HG03442 (cell line): ENCODE measurements around the gene KLHL40.
"Not testable (repeated sequence)": the region's sequence is repeated elsewhere in the genome, so short reads cannot be mapped to it uniquely, and the experiment has no call there.

Experiments used
- ATAC-seq: cut with Tn5 transposase; IDR thresholded peaks from one replicate; pipeline ENCODE4 v1.9.1; 2021; ENCODE audit warnings: mild to moderate bottlenecking, moderate library complexity; ENCODE audit not compliant: unreplicated experiment

Gene KLHL40

DNA sequence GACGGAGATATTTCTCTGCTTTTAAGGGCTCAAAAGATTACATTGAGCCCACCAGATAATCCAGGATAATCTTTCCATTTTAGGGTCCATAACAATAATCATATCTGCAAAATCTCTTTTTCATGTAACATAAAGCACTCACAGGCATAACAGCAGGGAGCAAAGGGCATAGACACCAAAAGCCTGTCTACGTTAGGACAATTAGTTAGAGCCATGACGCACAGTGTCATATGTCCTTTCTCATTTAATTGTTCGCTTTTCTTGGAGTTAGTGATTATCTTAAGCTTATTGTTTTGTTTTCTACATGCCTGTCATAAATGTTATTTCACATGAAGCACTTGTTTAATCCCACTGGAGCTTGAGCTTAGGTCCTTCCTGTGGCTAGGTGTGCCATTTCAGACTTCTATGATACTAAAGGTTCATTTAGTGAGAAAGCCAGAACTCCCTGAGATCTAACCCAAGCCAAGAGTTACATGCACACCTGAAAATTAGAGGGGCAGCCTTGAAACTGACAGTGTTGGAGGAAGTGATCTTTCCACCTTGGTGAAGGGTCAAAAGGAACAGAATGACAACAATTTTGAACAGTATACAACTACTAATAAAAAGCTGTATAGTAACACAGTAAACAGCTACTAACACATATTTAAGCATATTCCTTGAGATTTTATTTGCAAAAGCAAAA, 29.0 kb downstream of the KLHL40 start:
- no peak for ATAC-seq

DNA sequence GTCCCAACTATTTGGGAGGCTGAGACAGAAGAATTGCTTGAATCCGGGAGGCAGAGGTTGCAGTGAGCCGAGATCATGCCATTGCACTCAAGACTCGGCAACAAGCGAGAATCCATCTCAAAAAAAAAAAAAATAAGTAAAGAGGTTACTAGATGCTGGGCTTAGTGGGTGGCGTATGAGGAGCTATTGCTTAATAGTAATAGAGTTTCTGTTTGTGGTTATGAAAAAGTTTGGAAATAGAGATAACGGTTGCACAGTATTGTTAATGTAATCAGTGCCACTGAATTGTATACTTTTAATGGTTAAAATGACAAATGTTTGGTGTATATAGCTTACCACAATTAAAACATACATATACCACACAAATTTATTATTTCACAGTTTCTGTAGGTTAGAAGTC, 32.0 kb downstream of the KLHL40 start:
- ATAC-seq = no peak

DNA sequence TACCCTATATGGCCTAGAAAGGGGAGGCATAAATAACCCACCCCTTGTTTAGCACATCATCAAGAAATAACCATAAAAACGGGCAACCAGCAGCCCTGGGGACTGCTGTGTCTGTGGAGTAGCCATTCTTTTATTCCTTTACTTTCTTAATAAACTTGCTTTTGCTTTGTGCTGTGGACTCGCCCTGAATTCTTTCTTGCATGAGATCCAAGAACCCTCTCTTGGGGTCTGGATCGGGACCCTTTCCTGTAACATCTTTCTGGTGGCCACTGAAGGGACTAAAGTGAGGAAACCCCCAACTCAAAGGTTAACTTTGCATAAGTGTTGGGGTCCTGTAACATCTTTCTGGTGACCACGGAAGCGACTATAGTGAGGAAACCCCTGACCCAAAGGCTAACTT, 33.0 kb downstream of the KLHL40 start:
- no peak for ATAC-seq

DNA sequence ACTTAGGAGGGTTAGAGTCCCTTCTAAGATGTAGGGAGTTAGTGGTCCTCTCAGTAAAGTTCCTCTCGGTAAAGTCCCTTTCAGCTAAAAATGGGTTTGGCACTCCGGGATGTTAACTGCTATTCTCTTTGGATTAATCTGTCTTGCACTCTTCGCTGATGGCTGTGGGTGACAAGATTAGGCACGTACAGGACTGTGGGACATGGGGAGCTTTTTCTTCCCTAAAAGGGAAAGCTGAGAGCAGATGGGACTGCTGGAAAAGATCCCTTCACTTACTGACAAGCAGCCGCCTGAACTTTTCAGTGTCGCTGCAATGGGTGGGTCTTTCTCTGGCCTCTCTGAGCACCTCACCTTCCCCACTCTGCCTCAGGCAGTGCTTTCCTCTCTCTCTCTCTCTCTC, 33.7 kb downstream of the KLHL40 start:
- no peak for ATAC-seq

DNA sequence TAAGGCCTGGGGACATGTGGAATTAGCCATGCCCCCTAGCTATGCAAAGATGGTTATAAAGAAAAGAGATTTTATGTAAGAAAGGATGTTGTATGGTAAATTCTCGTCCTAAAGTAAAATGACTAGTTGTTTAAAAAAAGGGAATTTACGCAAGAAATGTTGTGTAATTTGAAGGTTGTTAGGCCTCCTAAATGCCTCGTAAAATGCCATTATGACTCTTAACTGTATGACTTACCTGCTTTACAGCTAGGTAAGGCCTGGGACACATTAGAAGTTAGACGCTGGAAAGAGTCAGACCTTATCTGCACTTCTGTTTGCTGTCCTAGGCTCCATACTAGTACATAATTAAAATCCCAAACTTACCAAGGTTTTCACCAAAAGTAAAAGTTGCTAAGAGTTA, 34.8 kb downstream of the KLHL40 start:
- no peak for ATAC-seq

DNA sequence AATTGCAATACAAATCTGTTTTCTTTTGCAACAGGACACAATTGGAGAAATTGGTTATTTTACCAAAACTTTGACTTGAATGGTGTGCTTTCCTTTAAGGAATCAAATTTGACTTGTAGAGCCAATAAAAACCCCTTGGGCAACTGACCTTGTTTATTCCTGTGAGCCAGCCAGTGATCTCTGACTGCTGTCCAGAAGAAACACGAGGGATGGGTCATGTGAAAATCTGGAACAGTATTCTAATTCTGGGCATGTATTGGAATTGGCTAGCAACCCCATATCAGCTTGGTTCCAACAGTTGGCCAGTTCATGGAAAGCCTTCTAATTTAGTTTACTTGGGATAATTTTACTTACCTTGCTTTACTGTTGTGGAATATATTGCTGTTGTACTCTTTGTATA, 36.4 kb downstream of the KLHL40 start:
- ATAC-seq = no peak

DNA sequence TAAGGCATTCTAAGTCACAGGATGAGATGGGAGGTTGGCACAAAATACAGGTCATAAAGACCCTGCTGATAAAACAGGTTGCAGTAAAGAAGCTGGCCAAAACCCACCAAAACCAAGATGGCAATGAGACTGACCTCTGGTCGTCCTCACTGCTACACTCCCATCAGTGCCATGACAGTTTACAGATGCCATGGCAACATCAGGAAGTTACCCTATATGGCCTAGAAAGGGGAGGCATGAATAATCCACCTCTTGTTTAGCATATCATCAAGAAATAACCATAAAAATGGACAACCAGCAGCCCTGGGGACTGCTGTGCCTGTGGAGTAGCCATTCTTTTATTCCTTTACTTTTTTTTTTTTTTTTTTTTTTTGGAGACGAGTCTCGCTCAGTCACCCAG, 37.1 kb downstream of the KLHL40 start:
- ATAC-seq = not testable (repeated sequence)

DNA sequence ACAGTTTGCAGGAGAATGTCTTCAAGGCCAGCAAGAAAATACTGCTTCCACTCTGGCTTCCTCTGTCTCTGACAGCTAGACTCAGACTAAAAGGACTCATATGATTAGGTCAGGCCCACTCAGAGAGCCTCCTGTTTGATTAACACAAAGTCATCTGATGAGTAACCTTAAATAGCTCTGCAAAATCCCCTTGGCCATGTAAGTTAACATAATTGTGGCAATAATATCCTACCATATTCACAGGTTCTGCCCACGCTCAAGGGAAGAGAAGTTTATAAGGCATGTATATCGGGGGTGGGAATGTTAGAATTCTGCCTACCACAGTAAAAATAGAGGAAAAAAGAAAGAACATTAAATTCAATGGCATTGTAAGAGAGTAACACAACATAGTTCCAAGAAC, 37.9 kb downstream of the KLHL40 start:
- no peak for ATAC-seq

DNA sequence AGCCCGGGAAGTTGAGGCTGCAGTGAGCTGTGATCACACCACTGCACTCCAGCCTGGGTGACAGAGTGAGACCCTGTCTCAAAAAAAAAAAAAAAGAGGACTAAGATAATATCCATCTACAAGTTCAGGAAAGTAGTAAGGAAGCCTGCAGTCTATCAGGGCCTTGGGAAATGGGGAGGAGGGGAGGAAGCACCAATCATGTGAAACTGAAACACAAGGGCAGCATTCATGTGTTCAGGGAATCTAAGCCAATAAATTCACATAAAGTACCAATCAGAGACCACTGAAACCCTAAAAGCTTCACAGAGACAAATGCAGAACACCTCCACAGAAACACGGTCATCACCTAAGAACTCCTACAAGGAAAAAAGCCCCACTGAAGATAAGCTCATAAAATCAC, 40.1 kb downstream of the KLHL40 start:
- no peak for ATAC-seq

DNA sequence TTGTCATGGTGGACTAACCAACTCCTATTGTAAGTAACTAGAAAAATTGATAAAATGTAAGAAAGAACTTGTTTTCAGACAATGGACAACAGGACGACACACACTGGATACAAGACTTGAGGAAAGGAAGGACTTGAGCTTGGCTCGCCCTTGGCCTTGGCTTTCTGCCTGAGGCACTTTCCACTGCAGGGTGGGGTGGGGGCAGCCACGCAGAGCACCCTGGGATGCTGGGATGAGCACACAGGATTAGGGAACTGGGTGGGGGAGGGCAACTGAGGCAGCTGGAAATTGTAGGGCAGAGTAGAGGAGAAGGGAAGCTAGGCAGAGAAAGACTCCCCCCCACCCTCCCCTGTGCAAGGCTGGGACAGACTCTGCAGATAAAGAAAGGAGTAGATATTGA, 42.7 kb downstream of the KLHL40 start:
- ATAC-seq = no peak

DNA sequence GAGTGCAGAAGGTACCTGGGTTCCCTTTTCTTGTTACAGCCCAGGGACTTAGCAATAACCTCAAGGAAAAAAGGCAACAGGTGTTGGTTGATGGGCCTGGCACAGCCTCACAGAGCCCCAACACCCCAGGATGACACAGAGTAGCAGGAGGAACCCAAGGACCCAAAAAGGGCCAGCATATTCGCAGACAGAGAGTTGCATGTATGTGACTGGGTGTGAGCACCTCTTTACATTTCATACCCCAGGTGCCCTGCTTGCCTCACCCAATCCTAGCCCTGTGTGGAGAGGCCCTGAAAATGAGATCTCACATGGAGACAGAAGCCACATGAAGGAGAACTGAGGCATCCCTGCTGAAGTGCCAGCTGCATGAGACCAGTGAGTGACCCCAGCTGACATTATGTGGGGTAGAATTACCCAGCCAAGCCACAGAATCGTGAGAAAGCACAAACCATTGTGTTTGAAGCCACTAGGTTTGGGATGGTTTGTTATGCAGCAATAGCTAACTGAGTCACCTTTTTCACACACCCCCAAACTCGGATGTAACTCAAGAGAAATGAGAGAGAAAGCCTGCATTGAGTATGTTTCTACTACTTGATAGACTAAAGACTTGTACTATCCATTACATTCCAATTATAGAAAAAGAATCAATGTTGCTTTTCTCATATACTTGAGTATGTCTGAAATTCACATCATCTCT, 43.5 kb downstream of the KLHL40 start:
- ATAC-seq = no peak

DNA sequence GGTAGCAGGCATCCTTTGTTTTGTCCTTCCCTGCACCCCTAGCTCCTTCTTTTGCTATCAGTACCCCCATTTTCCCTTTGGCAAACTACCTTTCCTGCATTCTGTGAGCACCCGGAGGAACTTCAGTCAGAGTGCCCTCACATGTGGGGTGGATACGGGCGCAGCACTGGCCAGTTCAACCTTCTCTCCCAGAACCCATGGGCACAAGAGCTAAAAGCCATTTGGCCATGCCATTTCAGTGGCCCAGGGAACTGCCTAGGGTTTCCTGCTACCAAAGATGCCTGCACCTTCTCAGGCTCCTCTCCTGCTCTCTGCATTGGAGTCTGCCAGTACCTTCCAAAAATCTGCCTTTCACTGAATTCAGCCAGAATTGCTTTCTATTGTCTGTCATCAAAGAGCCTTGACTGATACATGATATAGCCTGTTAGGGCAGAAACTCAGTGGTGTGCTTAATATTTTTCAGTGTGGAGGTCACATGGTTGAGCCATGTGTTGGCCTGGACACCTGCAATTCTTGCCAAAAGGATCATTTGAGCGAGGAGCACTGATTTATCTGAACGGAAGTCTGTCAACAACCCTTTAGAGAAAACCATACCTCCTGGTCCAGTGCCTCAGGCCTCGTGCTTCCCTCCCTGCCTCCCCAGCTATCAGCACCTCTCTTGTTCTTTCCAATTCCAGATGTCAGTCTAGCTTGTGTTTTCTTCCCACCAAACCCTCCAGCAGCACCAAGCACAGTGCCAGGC, 44.2 kb downstream of the KLHL40 start:
- no peak for ATAC-seq

DNA sequence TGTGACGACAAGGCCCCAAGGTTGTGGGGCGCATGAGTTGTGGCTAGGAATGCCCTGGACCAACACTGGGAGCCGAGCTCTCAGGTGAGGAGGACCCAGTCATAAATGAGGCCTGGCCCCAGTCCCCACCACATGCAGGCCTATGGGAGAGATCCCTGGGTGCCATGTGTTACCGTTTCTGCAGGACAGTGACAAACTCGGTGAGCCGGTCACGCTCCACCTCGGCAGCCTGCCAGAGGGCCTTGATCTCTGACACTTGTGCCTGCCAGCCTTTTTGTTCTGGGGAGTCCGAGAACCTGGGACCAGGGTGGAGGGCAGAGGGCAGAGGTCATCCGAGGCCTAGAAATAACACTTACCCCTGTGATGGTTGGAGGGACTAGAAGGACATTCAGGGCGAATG, 45.0 kb downstream of the KLHL40 start:
- ATAC-seq = no peak

DNA sequence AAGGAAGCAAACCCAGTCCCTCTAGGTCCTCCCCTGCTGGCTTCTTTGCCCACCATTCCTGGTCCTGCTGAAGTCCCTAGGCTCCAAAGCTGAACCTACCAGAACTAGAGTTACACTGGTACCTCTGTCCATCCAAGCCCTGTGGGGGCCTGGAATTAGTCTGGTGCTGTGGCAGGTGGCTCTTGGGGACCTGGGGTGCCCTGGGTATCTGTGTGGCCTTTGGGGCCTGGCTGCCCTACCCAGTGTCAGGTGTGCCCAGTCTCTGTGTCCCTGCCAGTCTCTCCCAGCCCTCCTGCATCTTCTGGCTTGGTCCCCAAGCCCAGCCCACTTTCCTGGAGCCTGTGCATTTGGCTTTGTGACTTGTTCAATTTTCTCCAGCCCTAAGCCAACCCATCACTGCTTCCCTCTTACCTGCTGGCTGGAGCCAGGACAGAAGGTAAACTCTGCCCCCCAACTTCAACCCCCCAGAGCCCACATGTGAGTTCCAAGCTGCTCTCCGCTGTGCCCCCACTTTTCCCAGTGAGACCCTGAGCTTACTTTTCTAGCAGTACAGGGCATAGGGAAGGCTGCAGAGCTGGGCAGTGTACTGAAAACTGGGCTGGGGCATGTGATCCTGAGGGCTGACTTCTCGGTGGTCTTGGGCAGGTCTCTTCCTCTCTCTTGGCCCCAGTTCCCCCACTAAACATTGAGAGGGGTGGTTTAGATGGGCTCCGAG, 45.5 kb downstream of the KLHL40 start:
- ATAC-seq = no peak

DNA sequence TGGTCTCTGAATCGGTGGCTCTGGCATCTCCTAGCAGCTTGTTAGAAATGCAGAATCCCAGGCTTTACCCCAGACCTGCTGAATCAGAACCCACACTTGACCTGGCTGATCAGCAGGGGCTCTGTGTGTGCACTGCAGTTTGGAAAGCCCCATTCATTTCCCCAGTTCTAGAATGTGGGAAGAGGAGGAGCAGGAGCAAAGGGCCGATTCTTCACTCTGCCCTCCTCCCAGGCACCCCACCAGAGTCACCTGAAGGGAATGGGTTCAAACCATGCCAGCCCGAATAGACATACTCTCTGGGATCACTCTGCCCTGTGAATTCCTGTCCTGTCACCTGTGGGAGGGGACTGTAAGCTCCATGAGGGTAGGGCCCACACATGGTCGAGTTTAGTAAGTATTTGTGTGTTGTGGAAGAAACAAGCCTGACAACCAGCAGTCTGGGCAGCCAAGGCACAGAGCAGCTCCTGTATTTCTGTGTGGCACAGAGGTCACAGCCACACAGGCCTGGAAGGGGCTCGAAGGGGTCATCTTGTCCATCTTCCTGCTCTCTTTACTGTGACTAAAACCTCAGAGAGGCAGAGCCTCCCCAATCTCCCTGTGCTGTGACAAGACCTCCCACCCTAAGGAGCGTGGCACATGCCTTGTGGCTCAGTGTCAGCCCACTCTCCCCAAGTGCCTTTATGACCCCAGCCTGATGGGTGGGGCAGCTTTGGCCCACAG, 46.3 kb downstream of the KLHL40 start:
- no peak for ATAC-seq

DNA sequence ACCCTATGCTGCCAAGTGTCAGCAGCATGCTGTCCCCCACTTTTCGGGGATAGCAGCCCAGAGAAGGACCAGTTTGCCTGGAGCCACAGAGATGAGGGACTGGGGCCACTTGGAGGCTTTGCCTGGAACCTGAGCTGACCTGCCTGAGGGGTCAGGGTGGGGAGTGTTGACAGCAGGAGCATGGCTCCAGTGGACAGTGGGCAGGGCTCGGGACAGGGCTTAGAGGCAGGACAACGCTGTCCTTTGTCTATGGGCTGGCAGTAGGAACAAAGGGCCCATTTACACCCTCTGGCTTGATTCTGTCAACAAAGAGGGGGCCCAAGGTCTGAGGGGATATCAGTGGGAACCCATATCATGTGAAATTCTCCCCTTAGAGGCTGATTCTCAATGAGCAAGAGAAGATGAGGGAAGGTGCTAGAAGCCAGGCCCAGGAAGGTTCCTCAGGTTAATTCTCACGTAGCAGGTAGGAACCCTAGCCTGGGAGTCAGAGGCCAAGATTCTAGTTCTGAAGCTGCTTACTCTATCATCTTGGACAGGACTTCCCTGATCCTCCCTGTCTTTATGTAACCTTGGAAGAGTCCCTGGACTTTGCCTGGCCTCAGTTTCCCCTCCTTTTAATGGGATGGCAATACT, 47.0 kb downstream of the KLHL40 start:
- no peak for ATAC-seq

DNA sequence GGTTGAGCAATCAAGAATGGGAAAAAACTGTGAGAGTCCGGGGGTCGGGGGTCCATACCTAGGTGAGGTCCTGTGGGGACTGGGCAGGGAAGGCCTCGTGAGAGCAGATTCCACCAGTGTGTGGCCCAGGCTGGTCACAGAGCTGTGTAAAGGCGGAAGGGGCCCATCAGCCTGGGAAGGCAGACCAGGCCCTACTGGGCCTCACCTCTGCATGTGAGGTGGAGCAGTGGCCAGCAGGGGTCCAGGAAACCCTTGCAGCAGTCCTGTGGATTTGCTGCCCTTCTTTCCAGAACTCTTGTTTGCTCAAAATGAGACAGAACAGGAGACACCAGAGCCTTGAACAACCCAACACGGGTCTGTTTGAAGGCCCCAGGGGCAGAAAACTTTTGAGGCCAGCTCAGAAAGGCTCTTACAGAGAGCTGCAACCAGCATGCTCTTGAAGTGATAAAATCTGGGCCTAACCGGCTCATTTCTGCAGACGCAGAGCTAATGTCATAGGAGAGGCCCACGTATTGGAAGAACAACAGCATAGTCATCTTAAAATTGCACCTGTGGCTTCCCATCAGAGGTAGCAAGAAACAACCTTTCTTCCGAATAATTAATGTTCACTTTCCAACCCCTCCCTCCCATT, 47.6 kb downstream of the KLHL40 start:
- ATAC-seq = no peak

DNA sequence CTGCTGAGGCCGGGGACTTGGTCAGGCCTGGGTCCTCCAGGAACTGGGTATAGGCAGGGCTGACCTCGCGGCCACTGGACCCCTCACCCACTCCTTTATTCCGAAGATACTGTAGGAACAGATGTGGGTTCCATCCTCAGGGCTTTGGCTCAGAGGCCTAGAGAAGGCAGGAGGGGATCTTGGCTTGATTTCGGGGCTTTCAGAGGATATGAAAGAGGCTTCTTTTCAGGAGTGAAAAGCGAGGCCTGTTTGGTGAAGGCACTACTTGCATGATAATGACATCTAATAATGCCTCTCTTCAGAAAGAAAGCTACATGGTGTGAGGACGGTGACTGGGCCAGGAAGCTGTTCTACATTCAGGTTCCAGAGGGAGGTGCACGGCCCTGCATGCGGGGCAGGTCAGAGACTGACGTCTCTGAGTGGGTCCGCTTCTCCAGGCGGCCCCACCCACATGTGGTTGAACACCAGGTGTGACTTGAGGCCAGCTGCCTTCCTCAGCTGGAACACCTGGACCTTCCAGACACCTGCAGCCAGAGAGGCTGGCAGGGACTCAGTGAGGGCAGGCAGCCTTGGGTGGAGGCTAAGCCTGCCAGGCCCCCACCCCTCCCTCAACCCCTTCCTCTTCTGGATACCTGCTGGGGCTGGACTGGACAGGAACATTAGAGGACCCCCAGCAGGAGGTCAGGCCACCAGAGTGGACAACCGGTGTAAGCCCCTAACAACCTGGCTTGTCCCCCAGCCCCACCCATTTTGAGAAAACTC, 48.3 kb downstream of the KLHL40 start:
- ATAC-seq = no peak

DNA sequence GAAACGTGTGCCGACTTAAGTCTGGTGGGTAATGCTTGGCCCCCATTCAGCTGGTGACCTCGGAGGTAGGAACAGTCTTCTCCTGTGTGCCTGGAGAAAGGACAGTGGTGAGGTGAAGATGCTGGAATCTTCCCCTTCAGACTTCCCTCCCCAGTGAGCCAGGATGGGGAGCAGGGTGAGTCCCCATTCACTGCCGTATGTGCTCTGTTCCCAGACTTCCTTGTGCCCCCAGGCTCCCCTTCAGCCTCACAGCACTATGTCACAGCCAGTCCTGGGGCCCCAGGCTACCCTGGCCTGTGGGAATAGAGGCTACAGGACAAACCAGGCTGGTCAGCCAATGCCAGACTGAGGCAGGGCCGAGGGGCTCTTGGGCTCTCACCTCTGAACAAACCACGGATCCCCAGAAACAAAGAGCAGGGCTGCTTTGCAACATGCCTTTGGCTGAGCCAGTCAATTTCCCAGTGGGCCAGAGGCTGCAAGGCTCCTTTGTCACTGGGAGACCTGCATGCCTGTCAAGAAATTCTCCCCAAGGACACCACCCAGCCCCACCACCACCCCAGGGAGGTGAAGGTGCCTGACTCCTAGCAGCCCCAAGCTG, 49.0 kb downstream of the KLHL40 start:
- ATAC-seq = no peak
